Endothelial cell of umbilical vein (primary cell): ENCODE results near the gene LGALS3. TPM values are rescaled to one million over a fixed set of nuclear protein-coding genes. Genes with fewer than 3 reads are reported as not detected.

Source experiments
- BruUV-seq: library from RNA; stranded (reverse); fragments of 400-500 nt; replicated peaks from 2 replicates; lab custom pipeline; 2021; lab: Mats Ljungman, UMichigan
- CTCF ChIA-PET: fragments of 300-600, 350-600 bp; sonication (Branson Sonifier 250); formaldehyde crosslinking; loops from one replicate; lab custom pipeline; 2021; ENCODE audit warnings: antibody characterized with exemption, inconsistent platforms; lab: Charles Lee
- POLR2A ChIA-PET: fragments of 300-600, 350-600 bp; sonication (Branson Sonifier 250); formaldehyde crosslinking; loops from one replicate; lab custom pipeline; 2021; ENCODE audit warnings: antibody characterized with exemption, inconsistent platforms; lab: Charles Lee
- DNase-seq: peaks from one replicate; pipeline ENCODE4 v3.0.0-alpha.2; 2011; ENCODE audit warnings: low read depth, low spot score
- FAIRE-seq: peaks from 2 replicates; lab custom pipeline; 2011; peaks lifted over from hg19 to GRCh38; lab: Jason Lieb, UNC
- H2AFZ ChIP-seq: 2 replicates; pipeline ENCODE4 v1.6.0; 2012; ENCODE audit warnings: low read depth, low read length, control low read depth, inconsistent platforms
- H3K27ac ChIP-seq: 2 replicates; pipeline ENCODE4 v1.5.1; 2011; ENCODE audit warnings: low read depth, mild to moderate bottlenecking, control low read depth, low read length, moderate library complexity; ENCODE audit not compliant: insufficient read depth
- H3K27me3 ChIP-seq, 2 experiments: 2 replicates each; pipeline versions ENCODE4 v1.6.0 to v1.6.1; 2011; ENCODE audit warnings: low read length in 2 of 2, mixed read lengths in 1 of 2; ENCODE audit not compliant: control insufficient read depth in 2 of 2, insufficient read depth in 2 of 2
- H3K36me3 ChIP-seq, 2 experiments: 2 replicates in 1 of 2; 3 replicates in 1 of 2; pipeline ENCODE4 v1.5.1; 2011; ENCODE audit warnings: low read length in 2 of 2, mild to moderate bottlenecking in 1 of 2, moderate library complexity in 1 of 2; ENCODE audit not compliant: control insufficient read depth in 2 of 2, insufficient read depth in 2 of 2; ENCODE audit errors: extremely low read depth in 1 of 2
- H3K4me1 ChIP-seq: 3 replicates; pipeline ENCODE4 v1.5.1; 2011; ENCODE audit warnings: mild to moderate bottlenecking, low read length; ENCODE audit not compliant: control insufficient read depth, insufficient read depth; ENCODE audit errors: extremely low read depth
- H3K4me2 ChIP-seq: 2 replicates; pipeline ENCODE4 v1.6.1; 2011; ENCODE audit warnings: low read length, control low read depth, mixed read lengths; ENCODE audit not compliant: insufficient read depth
- H3K4me3 ChIP-seq, 3 experiments: fragments of 200-600 bp in 1 of 3; sonication (generic), shearing (Covaris generic) in 1 of 3; replicated peaks in 1 of 3; 2 replicates each; pipeline ENCODE4 v1.5.1; 2011 to 2016; ENCODE audit warnings: control low read depth in 3 of 3, low read length in 3 of 3, mild to moderate bottlenecking in 2 of 3, inconsistent platforms in 1 of 3, low read depth in 1 of 3, moderate library complexity in 1 of 3; ENCODE audit not compliant: insufficient read depth in 1 of 3
- H3K79me2 ChIP-seq: 2 replicates; pipeline ENCODE4 v1.6.0; 2012; ENCODE audit warnings: low read length, inconsistent platforms; ENCODE audit not compliant: control insufficient read depth, insufficient read depth
- H3K9ac ChIP-seq: replicated peaks from 2 replicates; pipeline ENCODE3; 2011; ENCODE audit warnings: low read length, control low read depth; ENCODE audit not compliant: insufficient read depth; ENCODE audit errors: extremely low read depth
- H3K9me1 ChIP-seq: replicated peaks from 3 replicates; pipeline ENCODE4 v1.6.0; 2011; ENCODE audit warnings: mild to moderate bottlenecking, low read length; ENCODE audit not compliant: control insufficient read depth, insufficient read depth; ENCODE audit errors: extremely low read depth
- H3K9me3 ChIP-seq: replicated peaks from 2 replicates; pipeline ENCODE4 v1.5.1; 2012; ENCODE audit warnings: low read length, inconsistent platforms; ENCODE audit not compliant: control insufficient read depth, insufficient read depth
- H4K20me1 ChIP-seq: replicated peaks from 2 replicates; pipeline ENCODE3; 2011; ENCODE audit warnings: mild to moderate bottlenecking, low read length; ENCODE audit not compliant: control insufficient read depth, insufficient read depth; ENCODE audit errors: extremely low read depth
- CTCF ChIP-seq, 2 donors: IDR thresholded peaks; 1 replicate in 1 of 2; 2 replicates in 1 of 2; pipeline ENCODE4 v1.5.1; 2011; ENCODE audit warnings: low read length in 2 of 2, mild to moderate bottlenecking in 2 of 2, moderate library complexity in 2 of 2, control low read depth in 1 of 2, inconsistent platforms in 1 of 2, low read depth in 1 of 2; ENCODE audit not compliant: insufficient read depth in 1 of 2; ENCODE audit errors: extremely low read depth in 1 of 2
- EZH2 ChIP-seq: IDR thresholded peaks from 2 replicates; pipeline ENCODE4 v1.6.1; 2012; ENCODE audit warnings: borderline replicate concordance, low read depth, mild to moderate bottlenecking, moderate library complexity, low read length, inconsistent platforms; ENCODE audit not compliant: severe bottlenecking
- FOS ChIP-seq: IDR thresholded peaks from 2 replicates; pipeline ENCODE4 v1.6.1; 2011; ENCODE audit warnings: mild to moderate bottlenecking, low read length, moderate library complexity, borderline replicate concordance; ENCODE audit not compliant: insufficient read depth
- GATA2 ChIP-seq: IDR thresholded peaks from 2 replicates; pipeline ENCODE4 v1.7.0; 2011; ENCODE audit warnings: low read depth, mild to moderate bottlenecking, moderate library complexity, mixed read lengths, low read length; ENCODE audit not compliant: insufficient read length, insufficient read depth
- JUN ChIP-seq: IDR thresholded peaks from 2 replicates; pipeline ENCODE4 v1.6.1; 2011; ENCODE audit warnings: borderline replicate concordance, low read depth; ENCODE audit not compliant: insufficient read length, insufficient read depth
- MAX ChIP-seq: IDR thresholded peaks from 2 replicates; pipeline ENCODE4 v1.6.1; 2011; ENCODE audit not compliant: insufficient read depth, insufficient read length
- MYC ChIP-seq: IDR thresholded peaks from one replicate; pipeline ENCODE4 v1.6.1; 2011; ENCODE audit warnings: mild to moderate bottlenecking, low read depth, low read length
- POLR2A ChIP-seq: IDR thresholded peaks from 2 replicates; pipeline ENCODE4 v1.6.1; 2012; ENCODE audit warnings: low read depth, mild to moderate bottlenecking, control low read depth, low read length
- POLR2AphosphoS5 ChIP-seq: IDR thresholded peaks from 2 replicates; pipeline ENCODE4 v1.6.1; 2012; ENCODE audit warnings: low read depth, mild to moderate bottlenecking, control low read depth, low read length, moderate library complexity; ENCODE audit not compliant: insufficient read depth
- dilution Hi-C: fragments of 300-500 bp; cut with MboI; formaldehyde crosslinking; loops from one replicate; pipeline ENCODE4 v1.15.0; 2019; ENCODE audit warnings: low sequenced_read_pairs; ENCODE audit not compliant: extremely low pct_ligation_motif_present
- intact Hi-C: fragments of 100-400 bp; cut with micrococcal nuclease; formaldehyde crosslinking; loops from one replicate; pipeline ENCODE4 v1.10.0; 2022
- polyA plus RNA-seq, 4 experiments: library from polyadenylated mRNA; depleted of rRNA in 3 of 4; stranded (reverse) in 3 of 4; unstranded in 1 of 4; fragments of >200 nt; gene quantifications; 2 replicates each; pipeline versions ENCODE4 v1.2.1 to v1.2.3, GENCODE V29; 2011 to 2012; ENCODE audit warnings: missing spikeins in 1 of 4
- total RNA-seq: library from RNA; stranded (reverse); gene quantifications from 2 replicates; pipeline ENCODE4 v1.2.3, GENCODE V29; 2021

LGALS3 gene
- total and polyA plus RNA-seq, 2 donors (not counting 3 experiments of a cell fraction or from before 2014, with no cell fraction given) = 33.8 to 55.1 TPM

GRCh38 chr14:55152052-55152753 lies 23.2 kb downstream of the LGALS3 start:
- intact Hi-C loops = no loop called here
- Histone ChIP-seq H3K9ac (no peak overlapping the region), H3K9me3 (no peaks in the 10 kb centered on the region), H3K79me2 (no peaks in the 10 kb centered on the region), H3K36me3 (peaks cover 1 to 15% of the 10 kb centered on the region in 2 experiments), H3K27me3 (no peaks in the 10 kb centered on the region), H3K4me2 (no peak overlapping the region), H2AFZ (no peak overlapping the region), H3K4me3 (no peak overlapping the region), H4K20me1 (no peaks in the 10 kb centered on the region), H3K4me1 (no peaks in the 10 kb centered on the region), H3K9me1 (no peaks in the 10 kb centered on the region), H3K27ac (no peak overlapping the region)
- TF ChIP-seq FOS (no peak), MYC (no peak), GATA2 (no peak), JUN (no peak), MAX (no peak), POLR2AphosphoS5 (no peak), CTCF (IDR thresholded peaks at IDR 0.05; ENCODE audit: extremely low read depth in 1 of 2, insufficient read depth in 1 of 2, low read depth in 1 of 2, low read length in 2 of 2) (no peak), POLR2A (no peak), EZH2 (no peak)
- BruUV-seq = no TSS peak
- DNase-seq (no peak), FAIRE-seq (no peak)
- ChIA-PET CTCF (interaction anchor here (0.9 to 3.0 kb wide), 8 partner anchors 9 to 202 kb away, joined by 3 to 16 read pairs (median 4); no protein-coding TSS in a partner anchor), POLR2A (interaction anchor here (0.6 kb wide), 1 partner anchor 14 kb away, joined by 3 read pairs; no protein-coding TSS in a partner anchor)
- dilution Hi-C loops = no loop called here
